Lung (tissue), 12 donors: ENCODE measurements around the gene GLMN. TPM values are rescaled to one million over a fixed set of nuclear protein-coding genes. Genes with fewer than 3 reads are reported as not detected.

ENCODE experiments used
- ATAC-seq: fragments of 200-7000 bp; cut with Tn5 transposase; one replicate; pipeline ENCODE4 v1.9.1; 2020; ENCODE audit warnings: moderate number of reproducible peaks; ENCODE audit not compliant: insufficient read depth, low FRiP score
- DNase-seq, 3 donors: peaks; one replicate each; pipeline ENCODE4 v3.0.0-alpha.2; 2013 to 2017
- H3K27ac ChIP-seq, 2 donors: one replicate each; pipeline ENCODE4 v1.5.1; 2013; ENCODE audit warnings: mild to moderate bottlenecking in 2 of 2, moderate library complexity in 2 of 2, control low read depth in 1 of 2, inconsistent platforms in 1 of 2, low read depth in 1 of 2, low read length in 1 of 2
- H3K27me3 ChIP-seq, 3 donors: one replicate each; pipeline ENCODE4 v1.5.1; 2013; ENCODE audit warnings: low read length in 2 of 3; ENCODE audit not compliant: control insufficient read depth in 3 of 3, insufficient read depth in 3 of 3
- H3K36me3 ChIP-seq, 4 donors: one replicate each; pipeline ENCODE4 v1.5.1; 2013; ENCODE audit warnings: low read length in 4 of 4, mild to moderate bottlenecking in 1 of 4, moderate library complexity in 1 of 4; ENCODE audit not compliant: control insufficient read depth in 4 of 4, insufficient read depth in 4 of 4
- H3K4me1 ChIP-seq, 5 donors: one replicate each; pipeline ENCODE4 v1.5.1; 2013; ENCODE audit warnings: low read length in 5 of 5, mild to moderate bottlenecking in 2 of 5, moderate library complexity in 1 of 5; ENCODE audit not compliant: control insufficient read depth in 5 of 5, insufficient read depth in 5 of 5
- H3K4me3 ChIP-seq: one replicate; pipeline ENCODE4 v1.5.1; 2013; ENCODE audit warnings: mild to moderate bottlenecking, control low read depth, moderate library complexity
- H3K9ac ChIP-seq, 2 donors: one replicate each; pipeline ENCODE4 v1.5.1; 2013; ENCODE audit warnings: low read length in 2 of 2, control low read depth in 1 of 2; ENCODE audit not compliant: insufficient read depth in 1 of 2
- H3K9me3 ChIP-seq, 4 donors: one replicate each; pipeline ENCODE4 v1.5.1; 2013; ENCODE audit warnings: low read length in 3 of 4, mild to moderate bottlenecking in 1 of 4, moderate library complexity in 1 of 4; ENCODE audit not compliant: control insufficient read depth in 4 of 4, insufficient read depth in 3 of 4
- CTCF ChIP-seq: IDR thresholded peaks from 2 replicates; pipeline ENCODE4 v1.5.1; 2012; ENCODE audit warnings: mild to moderate bottlenecking; ENCODE audit errors: control extremely low read depth, extremely low read depth
- WGBS, 2 donors: extraction: QIAGEN DNeasy Blood & Tissue Kit; methylation state at CpG; one replicate each; pipeline ENCODE4 v1.1.7; 2013; 5-methylcytosine and 5-hydroxymethylcytosine counted together
- polyA plus RNA-seq, 2 donors: library from polyadenylated mRNA; stranded (reverse); fragments of 200-250 nt; gene quantifications; one replicate each; pipeline ENCODE4 v1.2.1, GENCODE V29; 2013
- total RNA-seq, 2 donors: library from RNA; depleted of rRNA in 1 of 2; stranded (reverse); fragments of >200 nt in 1 of 2; gene quantifications; one replicate each; pipeline ENCODE4 v1.2.1, GENCODE V29; 2014 to 2021
- donor health status: control.
- donor health status: control.
- donor health status: Bipolar disorder and iron deficiency.
- donor health status: healthy.
- donor health status: DM: yes; HTN: yes; CAD: no.

Gene GLMN
- total and polyA plus RNA-seq, 4 donors: 3.9 to 20.6 (median 9.5) TPM

GRCh38 chr1:92329347-92330129 is 30.8 kb upstream of the GLMN start:
- 98% methylated on average over 6 of the region's 6 CpGs for WGBS, 2 donors
- Histone ChIP-seq H3K9me3 (peaks cover 0 to 19% (median 8%) of the 10 kb centered on the region in 4 donors), H3K9ac (no peak overlapping the region), H3K4me1 (no peaks in the 10 kb centered on the region), H3K27me3 (no peaks in the 10 kb centered on the region), H3K4me3 (no peak overlapping the region), H3K36me3 (peaks cover 0 to 37% (median 14%) of the 10 kb centered on the region in 4 donors), H3K27ac (no peak overlapping the region)
- ATAC-seq (no peak), DNase-seq (no peak)
- TF ChIP-seq CTCF: no peak

GRCh38 chr1:92327794-92328193 is 29.0 kb upstream of the GLMN start:
- Histone ChIP-seq H3K36me3 (peaks cover 6 to 48% (median 22%) of the 10 kb centered on the region in 4 donors), H3K27ac (no peak overlapping the region), H3K9me3 (peaks cover 0 to 19% (median 8%) of the 10 kb centered on the region in 4 donors), H3K4me3 (no peak overlapping the region), H3K9ac (no peak overlapping the region), H3K27me3 (no peaks in the 10 kb centered on the region), H3K4me1 (no peaks in the 10 kb centered on the region)
- ATAC-seq (no peak), DNase-seq (no peak)
- TF ChIP-seq CTCF: no peak
- 98 to 99% methylated on average over 4 of the region's 4 CpGs for WGBS, 2 donors

DNA sequence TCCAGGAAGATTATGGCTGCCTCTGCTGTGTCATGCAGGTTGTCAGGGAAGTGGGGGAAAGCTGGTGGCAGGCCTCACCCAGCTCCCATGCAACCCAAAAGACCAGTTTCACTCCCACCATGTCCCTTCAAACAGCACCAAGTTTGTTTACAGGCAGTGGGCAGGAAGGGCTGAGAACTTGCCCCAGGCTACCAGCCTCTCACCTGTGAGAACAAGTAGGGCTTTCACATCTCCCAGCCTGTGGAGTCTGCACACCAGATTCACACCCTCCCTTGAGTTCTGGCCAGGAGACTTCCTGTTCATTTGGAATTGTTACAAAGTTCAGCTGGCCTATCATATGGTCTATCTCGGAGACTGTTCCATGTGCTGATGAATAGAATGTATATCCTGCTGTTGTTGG is 27.9 kb upstream of the GLMN start:
- 76 to 80% methylated on average over 1 of the region's 1 CpG for WGBS, 2 donors

More for the DNA sequence above, 27.9 kb upstream of the GLMN start:
- H3K9me3 ChIP-seq: peaks cover 0 to 19% (median 8%) of the 10 kb centered on the region in 4 donors
- no peaks in the 10 kb centered on the region for H3K27me3 ChIP-seq
- peaks cover 6 to 48% (median 22%) of the 10 kb centered on the region in 4 donors for H3K36me3 ChIP-seq
- H3K4me1 ChIP-seq: no peaks in the 10 kb centered on the region
- ATAC-seq (no peak), DNase-seq (no peak)
- TF ChIP-seq CTCF: no peak
- no peak overlapping the region for H3K9ac ChIP-seq
- no peak overlapping the region for H3K4me3 ChIP-seq
- no peak overlapping the region for H3K27ac ChIP-seq
